RWPE1 (cell line): Measurements from ENCODE around the gene EDARADD.
A peak's percentile ranks its signal among the peaks of the same experiment; 100 is the strongest.
"Not testable (repeated sequence)": the region's sequence is repeated elsewhere in the genome, so short reads cannot be mapped to it uniquely, and the experiment has no call there.

ENCODE experiments used
- CTCF ChIA-PET: fragments of 350-600 bp; sonication (Branson Sonifier 250); formaldehyde crosslinking; extraction: SDS; loops from one replicate; lab custom pipeline; 2021; lab: Yijun Ruan, JAX
- POLR2A ChIA-PET: fragments of 400-600 bp; formaldehyde crosslinking; extraction: SDS; loops from one replicate; lab custom pipeline; 2020; ENCODE audit warnings: antibody characterized with exemption; ENCODE audit not compliant: low non-redundant PET; lab: Yijun Ruan, JAX
- DNase-seq: peaks from one replicate; pipeline ENCODE4 v3.0.0; 2012; ENCODE audit warnings: low spot score
- H3K27ac ChIP-seq: fragments of 450-650 bp; 2 replicates; pipeline ENCODE4 v1.5.1; 2017
- CTCF ChIP-seq: fragments of 450-650 bp; conservative IDR thresholded peaks from 2 replicates; pipeline ENCODE4 v1.5.1; 2017; ENCODE audit warnings: low read depth, mild to moderate bottlenecking

The EDARADD gene

GRCh38 chr1:236460103-236460502 is 66.0 kb downstream of the EDARADD start:
- ChIA-PET CTCF (no interaction called here), POLR2A (no interaction called here)

GRCh38 chr1:236464197-236464596 is 70.1 kb downstream of the EDARADD start:
- DNase-seq, H3K27ac ChIP-seq, CTCF ChIA-PET, POLR2A ChIA-PET: not testable (repeated sequence)

More at GRCh38 chr1:236460103-236460502, 66.0 kb downstream of the EDARADD start:
- no peak for TF ChIP-seq CTCF
- no peak overlapping the region for H3K27ac ChIP-seq
- no peak for DNase-seq

- ChIA-PET POLR2A (no interaction called here), CTCF (interaction anchor here (0.6 to 1.1 kb wide), 3 partner anchors 14 to 351 kb away, joined by 3 to 5 read pairs (median 4); no protein-coding TSS in a partner anchor)
- no peak overlapping the region for H3K27ac ChIP-seq
- TF ChIP-seq CTCF: no peak
- DNase-seq: no peak
Observed at GRCh38 chr1:236465231-236465958, 71.3 kb downstream of the EDARADD start.

GRCh38 chr1:236465959-236466303 is 71.8 kb downstream of the EDARADD start:
- ChIA-PET POLR2A (interaction anchor here (0.6 kb wide), 1 partner anchor 74 kb away, joined by 3 read pairs; no protein-coding TSS in a partner anchor), CTCF (interaction anchor here (0.6 to 1.1 kb wide), 2 partner anchors 14 to 93 kb away, joined by 4 to 5 read pairs; no protein-coding TSS in a partner anchor)
- DNase-seq: peak; percentile 59
- TF ChIP-seq CTCF: no peak
- no peak overlapping the region for H3K27ac ChIP-seq

- CTCF ChIA-PET: no interaction called here
- H3K27ac ChIP-seq: no peak overlapping the region
Observed at GRCh38 chr1:236467327-236467641, 73.2 kb downstream of the EDARADD start.

GRCh38 chr1:236468625-236469024 is 74.5 kb downstream of the EDARADD start:
- TF ChIP-seq CTCF: no peak
- ChIA-PET POLR2A (no interaction called here), CTCF (interaction anchor here (0.7 kb wide), 1 partner anchor 23 kb away, joined by 3 read pairs; no protein-coding TSS in a partner anchor)
- DNase-seq: no peak
- H3K27ac ChIP-seq: no peak overlapping the region

More at GRCh38 chr1:236467327-236467641, 73.2 kb downstream of the EDARADD start:
- POLR2A ChIA-PET: no interaction called here
- no peak for DNase-seq
- TF ChIP-seq CTCF: no peak

GRCh38 chr1:236469466-236469865 is 75.4 kb downstream of the EDARADD start:
- no peak overlapping the region for H3K27ac ChIP-seq
- TF ChIP-seq CTCF: no peak
- no peak for DNase-seq
- ChIA-PET CTCF (no interaction called here), POLR2A (no interaction called here)
